GM19467 (cell line): ENCODE data around the gene PRKCD.

ENCODE experiments used
- ATAC-seq: cut with Tn5 transposase; IDR thresholded peaks from one replicate; pipeline ENCODE4 v1.9.1; 2021; ENCODE audit warnings: mild to moderate bottlenecking, moderate library complexity; ENCODE audit not compliant: unreplicated experiment

The PRKCD gene

DNA sequence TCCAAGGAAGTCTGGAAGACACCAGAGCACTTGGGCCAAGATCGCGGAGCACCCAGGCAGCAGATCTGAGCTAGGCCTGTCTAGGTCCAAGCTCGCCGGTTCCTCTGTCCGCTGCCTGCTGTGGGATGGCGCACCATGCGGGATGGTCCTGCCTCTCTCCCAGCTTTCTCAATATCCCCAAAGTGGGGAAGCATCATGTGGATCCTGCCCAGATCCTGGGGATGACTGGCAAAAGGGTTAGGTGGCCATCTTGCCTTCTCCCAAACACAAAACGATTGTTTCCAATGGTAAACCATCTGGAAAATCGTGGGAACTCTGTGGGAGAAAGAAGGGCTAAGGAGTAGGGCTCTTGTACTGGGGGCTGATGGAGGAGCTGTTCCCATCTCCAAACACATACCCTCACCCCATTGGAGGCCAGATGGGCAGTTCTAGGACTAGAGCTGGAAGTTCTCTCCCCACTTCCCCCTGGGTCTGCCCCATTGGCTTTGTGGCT is 8.9 kb downstream of the PRKCD start:
- no peak for ATAC-seq

DNA sequence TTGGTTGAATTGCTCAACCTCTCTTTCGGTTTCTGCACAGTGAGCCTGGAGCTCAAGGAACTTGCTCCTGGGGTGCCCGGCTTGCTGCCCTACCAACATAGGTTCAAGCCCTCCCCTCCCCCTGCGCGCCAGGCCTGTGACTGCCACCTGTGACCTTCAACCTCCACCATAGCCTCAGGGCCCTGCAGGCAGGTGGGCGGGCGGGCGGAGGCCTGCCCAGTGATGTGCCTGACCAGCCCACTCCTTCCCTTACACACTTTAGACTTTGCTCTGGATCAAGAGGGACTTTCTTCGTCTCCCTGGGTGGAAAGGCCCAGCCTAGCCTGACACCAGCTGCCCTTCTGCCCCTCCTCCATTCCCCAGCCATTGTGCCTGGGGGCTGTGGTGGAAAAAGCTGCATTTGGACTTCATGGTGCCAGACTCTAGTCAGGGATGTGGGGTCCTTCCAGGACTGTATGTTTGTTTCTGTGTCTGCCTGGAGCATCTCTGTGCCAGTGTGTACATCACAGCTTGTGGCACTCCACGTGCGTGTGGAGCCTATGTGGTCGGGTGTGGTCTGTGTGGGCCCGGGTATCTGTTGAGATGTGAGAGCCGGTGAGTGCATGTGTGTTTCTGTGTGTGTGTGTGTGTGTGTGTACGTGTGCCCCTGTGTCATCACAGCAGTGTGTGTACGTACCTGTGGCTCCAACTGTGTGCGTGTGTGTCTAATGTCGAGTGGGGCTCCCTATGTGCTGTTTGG is 9.5 kb downstream of the PRKCD start:
- no peak for ATAC-seq

DNA sequence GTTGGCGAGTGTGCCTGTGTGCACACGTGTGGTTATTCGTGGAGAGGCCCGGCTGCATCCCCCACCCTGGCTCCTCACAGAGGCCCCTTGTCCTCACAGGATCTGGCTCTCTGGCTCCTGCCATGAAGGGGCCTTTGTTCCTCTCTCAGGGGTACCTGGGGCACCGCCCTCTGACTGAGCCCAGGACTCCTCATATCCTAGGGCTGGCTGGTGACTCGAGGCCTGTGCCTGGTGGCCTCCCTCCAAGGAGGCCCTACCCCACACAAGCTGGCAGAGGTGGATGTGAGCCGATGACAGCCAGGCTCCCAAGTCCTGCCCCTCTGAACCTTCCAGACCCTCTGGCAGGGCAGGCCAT is 10.0 kb downstream of the PRKCD start:
- no peak for ATAC-seq

DNA sequence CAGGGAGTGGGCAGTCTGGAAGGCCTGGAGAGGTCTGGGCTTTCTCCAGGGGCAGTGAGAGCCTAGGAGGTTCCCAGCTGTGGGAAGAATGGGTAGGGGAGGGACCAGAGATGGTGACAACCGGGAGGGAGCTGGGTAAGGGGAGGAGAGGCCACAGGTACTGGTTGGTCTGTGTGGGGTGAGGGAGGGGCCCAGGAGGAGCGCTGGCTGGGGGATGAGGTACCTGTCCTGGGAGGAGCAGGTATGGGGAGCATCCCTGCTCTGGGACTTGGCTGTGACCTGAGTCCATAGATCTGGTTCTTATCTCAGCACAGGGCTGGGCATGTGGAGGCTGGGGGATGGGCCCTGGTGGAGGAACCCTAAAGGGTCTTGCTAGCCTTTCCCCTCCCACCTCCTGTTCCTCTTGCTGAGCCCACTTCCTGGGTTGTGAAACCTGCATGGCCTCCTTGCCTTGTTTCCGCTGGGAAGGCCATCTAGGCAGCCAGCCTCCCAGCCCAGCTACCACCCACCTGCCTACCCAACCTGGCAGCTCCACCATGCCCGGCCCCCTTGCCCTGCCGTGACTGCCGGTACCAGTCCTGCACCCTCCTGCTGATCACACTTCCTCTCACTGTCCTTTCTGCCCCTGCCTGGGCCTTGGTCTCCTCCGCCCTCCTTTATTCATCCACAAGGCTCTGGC is 11.0 kb downstream of the PRKCD start:
- ATAC-seq: no peak

DNA sequence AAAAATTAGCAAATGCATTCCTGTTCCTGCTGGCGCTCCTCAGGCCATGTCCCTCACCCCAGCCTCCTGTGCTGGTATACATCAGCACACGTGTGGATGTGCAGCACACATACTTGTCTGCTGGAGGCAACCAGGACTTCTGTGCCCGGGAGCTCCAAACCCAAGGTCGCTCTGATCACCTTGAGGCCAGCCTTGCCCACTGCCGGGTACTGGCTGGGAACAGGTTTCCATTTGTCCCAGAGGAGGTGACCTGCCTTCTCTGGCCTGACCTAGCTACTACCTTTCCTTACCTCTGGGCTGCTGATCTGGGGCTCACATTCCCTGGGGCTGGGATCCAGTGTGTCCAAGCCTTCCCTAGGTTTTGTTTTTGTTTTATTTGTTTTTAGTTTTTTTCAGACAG is 12.1 kb downstream of the PRKCD start:
- ATAC-seq: no peak

DNA sequence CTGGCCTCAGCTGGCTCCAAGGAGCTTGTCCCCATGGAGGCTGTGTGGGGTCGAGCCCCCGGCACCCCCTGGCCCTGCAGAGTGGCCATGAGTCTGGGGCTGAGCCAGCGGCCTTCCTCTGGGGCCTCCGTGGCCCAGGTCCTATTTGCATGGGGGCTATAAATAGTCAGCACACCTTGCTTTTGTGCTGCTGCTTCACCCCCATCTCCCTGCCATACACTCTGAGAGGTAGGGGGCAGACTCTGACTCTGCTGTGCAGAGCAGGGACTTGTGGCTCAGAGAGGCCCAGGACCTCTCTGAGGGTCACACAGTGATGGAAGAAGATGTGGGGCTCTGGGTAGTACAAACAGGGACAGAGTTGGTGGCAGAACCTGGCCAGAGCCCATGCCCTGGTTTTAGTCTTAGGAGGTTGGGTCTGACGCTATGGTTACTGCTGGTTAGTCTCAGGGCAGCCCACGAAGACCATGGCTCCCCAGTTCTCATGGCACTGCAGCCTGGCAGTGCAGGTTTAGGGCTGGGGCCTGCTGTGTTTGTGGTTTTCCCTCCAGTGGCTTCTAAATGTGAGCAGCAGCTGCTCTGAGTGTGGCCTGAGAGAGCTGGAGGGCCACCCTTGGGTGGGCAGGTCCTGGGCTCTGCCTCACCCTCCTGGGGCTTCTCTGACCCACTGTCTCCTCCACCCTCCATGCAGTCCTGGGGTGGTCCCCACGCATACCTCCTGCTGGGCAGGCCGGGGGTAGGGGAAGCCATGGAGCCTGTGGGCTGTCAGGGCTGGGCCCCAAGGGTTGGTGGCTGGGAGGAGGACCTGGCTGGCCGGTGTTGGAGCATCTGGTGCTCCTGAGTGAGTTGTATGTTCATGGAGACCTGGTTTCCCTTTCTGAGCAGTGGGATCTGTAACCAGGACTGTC is 13.6 kb downstream of the PRKCD start:
- ATAC-seq: no peak

DNA sequence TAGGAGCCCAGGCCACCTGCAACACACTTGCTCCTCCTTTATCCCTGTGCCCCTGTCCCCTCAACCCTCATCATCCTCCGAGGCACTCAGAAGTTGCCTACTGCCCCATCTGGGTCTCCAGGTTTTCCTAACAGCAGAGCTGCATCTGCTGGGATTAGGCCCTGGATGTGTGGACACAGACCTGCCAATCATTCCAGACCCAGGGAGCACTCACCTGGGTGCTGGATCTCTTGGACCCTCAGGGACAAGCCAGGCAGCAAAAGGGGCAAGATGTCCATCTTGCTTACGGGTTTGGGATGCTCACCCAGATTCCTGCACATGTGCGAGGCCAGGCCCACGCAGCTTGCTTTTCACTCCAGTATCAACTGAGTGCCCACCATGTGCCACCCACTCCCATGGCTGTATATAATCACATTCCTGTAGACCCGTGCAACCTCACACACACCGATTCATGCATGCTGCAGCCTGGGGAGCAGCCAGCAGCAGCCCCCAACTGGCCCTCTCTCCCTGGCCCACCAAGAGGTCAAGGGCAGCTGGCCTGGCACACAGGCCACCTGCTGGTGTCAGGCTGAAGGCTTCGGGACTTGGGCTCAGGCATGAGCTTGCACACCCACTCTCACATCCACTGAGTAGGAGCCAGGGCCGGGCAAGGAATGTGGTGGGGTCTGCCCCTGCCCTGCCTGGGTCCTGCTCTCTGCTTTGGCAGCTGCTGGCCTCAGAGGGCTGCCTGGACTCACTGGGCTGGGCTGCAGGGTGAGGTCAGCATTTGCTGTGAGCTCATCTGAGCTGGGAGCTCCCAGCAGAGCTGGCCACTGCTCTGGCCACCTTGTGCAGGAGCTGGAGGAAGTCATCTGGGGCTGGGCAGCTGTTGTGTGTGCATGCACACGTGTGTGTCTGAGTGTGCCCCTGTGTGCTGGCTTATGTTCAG is 14.9 kb downstream of the PRKCD start:
- no peak for ATAC-seq

DNA sequence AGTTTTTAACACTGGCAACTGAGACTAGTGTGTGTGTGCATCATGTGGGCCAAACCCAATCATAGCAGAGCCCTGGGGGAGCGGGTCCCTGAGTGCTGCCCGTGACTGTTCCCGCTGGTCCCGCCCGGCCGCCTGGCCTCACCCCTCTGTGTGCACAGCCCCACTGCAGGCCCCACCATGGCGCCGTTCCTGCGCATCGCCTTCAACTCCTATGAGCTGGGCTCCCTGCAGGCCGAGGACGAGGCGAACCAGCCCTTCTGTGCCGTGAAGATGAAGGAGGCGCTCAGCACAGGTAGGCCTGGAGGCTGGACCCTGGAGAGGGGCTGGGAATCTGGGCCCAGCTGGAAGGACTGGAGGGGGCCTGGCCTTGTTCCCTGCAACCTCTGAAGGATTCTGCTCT is 17.2 kb downstream of the PRKCD start:
- no peak for ATAC-seq

DNA sequence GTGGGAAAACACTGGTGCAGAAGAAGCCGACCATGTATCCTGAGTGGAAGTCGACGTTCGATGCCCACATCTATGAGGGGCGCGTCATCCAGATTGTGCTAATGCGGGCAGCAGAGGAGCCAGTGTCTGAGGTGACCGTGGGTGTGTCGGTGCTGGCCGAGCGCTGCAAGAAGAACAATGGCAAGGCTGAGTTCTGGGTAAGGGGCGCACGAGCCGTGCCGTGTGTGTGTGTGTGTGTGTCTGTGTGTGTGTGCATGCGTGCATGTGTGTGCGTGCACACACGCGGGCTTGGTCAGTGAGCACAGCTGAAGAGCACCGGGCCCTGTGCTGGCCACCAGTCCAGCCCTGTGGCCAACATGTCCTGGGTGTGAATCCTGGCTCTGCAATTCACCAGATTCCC is 18.6 kb downstream of the PRKCD start:
- ATAC-seq: no peak

DNA sequence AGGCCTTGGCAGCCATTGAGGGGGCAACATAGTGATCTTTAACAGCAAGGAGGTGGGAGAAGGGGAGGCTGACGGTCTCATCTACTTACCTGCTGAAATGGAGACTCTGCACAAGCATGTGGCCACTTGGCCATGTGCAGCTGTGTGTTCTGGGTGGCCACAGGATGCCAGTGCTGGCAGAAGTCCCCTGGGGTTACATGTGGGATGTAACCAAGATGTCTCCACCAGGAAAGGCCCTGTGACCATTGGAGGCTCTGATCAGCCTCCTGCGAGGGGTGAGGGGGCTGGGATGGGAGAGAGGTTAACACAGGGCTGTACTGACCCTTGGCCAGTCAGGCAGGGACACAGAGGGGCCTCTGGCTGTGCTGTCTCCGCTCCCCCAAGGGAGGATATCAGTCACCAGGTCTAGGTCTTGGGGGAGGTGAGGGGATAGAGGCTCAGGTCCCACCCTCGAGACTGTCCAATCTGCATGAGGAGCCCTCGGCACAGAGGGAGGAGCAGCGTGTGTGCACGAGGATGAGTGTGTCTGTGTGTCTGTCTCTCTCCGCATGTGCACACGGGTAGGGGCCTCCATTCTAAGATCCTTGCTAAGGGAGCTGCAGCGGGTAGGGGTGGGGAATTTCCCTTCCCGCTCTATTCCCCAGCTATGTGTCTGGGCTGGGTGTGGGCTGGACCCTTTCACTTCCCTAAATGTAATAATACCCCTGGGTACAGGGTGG is 19.5 kb downstream of the PRKCD start:
- ATAC-seq: peak; percentile 85

DNA sequence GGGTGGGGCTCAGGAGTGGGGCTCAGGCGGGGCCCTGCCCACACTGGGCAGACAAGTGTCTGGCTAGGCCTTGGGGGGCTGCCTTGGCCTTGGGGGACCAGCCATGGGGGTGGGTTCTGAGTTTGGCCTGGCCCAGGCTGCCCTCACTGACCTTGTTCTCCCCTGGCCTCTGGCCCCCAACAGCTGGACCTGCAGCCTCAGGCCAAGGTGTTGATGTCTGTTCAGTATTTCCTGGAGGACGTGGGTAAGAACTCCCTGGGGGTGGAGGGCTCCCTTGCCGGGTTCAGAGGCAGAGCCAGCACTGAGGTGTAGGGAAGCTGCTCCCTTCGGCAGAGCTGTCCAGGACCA is 20.0 kb downstream of the PRKCD start:
- ATAC-seq: peak; percentile 12

DNA sequence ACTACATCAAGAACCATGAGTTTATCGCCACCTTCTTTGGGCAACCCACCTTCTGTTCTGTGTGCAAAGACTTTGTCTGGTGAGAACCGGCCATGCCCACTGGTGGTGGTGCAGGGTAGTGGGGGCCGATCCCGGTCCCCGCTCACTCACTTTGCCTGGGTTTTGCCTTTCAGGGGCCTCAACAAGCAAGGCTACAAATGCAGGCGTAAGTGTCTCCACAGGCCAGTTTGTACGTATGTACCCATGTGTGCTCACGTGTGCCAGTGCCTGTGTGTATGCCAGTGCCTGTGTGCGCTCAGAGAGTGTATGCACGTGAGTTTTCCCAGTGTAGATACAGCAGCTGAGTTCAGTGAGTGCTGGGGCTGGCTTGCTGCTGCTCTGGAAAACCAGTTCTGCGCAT is 20.5 kb downstream of the PRKCD start:
- no peak for ATAC-seq

DNA sequence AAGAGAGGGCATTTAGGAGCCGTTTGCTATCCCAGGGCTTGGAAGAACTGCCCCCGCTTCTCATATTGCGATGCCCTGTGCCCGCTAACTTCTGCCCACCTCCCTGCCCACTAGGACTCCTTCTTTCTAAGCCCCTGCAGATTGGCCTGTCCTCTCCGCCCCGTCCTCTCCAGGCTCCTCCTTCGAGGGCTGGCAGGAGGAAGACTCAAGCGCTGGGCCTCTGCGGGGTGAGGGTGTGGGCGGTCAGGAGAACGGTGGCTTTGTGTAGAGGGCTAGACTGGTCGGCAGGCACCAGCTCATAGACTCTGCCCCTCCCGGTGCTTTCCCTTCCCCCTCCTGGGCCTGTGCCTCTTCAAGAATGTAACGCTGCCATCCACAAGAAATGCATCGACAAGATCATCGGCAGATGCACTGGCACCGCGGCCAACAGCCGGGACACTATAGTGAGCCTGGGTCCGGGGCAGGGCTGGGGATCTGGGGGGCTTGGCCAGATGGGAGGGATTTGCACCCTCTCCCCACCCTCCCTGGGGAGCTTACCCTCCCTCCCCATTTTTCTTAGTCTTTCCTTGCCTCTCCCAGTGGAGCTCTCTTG is 21.9 kb downstream of the PRKCD start:
- ATAC-seq: no peak

DNA sequence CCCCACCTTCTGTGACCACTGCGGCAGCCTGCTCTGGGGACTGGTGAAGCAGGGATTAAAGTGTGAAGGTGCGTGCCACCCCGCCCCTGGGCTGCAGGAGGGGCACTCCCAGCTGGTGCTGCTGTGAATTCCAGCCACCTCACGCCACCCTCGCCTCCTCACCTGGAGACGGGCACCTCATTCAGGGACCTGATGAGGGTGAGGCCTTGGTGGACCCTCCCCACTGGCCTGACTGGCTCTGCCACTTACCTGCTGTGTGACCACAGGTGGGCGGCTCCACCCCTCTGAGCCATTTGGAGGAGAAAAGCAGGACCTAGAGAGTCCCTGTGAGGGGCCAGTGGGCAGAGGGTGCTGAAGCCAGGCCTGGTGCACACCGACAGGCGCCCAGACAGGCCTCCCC is 22.5 kb downstream of the PRKCD start:
- no peak for ATAC-seq

DNA sequence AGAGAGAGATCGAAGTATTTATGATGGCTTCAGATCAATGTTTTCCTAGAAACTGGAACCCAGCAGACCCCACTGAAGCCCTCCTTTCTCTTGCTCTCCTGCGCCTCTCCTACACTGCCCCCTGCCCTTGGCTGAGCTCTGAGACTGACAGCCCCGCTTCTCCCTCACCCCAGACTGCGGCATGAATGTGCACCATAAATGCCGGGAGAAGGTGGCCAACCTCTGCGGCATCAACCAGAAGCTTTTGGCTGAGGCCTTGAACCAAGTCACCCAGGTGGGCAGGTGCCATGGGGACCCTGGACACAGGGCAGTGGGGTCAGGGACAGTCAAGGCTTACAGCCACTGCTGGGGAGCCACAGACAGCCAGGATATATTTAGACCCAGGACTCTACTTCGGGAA is 23.7 kb downstream of the PRKCD start:
- no peak for ATAC-seq

DNA sequence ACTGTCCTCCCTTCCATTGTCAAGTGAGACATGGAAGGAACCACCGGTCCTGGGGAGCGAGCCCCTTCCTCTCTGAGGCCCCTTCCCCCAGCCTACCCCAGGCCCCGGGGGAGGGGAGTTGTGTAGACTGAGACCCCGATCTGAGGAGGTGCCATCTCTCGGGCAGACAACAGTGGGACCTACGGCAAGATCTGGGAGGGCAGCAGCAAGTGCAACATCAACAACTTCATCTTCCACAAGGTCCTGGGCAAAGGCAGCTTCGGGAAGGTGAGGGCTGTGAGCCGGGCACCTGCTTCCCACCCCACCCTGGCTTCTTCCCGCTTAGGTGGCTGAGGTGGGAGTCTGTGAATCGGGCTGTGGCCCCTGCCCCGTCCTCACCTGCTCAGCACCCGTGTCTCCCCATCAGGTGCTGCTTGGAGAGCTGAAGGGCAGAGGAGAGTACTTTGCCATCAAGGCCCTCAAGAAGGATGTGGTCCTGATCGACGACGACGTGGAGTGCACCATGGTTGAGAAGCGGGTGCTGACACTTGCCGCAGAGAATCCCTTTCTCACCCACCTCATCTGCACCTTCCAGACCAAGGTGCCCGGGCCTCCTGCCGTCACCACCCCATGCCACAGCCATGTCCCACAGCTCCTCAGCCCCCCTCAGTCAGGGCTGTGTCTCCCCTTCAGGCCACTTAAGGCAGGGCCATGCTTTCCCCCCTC is 24.9 kb downstream of the PRKCD start:
- no peak for ATAC-seq

DNA sequence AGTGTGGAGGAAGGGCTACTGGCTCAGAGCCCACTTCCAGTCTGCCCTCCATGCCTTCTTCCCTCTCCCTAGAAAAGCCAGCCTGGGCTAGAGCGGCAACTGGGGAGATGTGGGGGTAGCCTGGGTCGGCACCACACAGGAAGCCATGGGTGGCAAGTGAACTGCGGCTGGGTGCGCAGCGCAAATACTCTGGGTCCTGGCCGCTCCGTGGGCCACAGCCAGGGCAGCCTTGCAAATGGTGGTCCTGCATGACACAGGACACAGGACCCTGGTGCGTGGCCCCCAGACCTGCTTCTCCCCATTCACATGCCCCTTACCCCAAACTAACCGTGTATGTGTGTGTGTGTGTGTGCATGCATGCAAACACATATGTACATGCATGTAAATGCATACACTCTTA is 25.7 kb downstream of the PRKCD start:
- no peak for ATAC-seq

DNA sequence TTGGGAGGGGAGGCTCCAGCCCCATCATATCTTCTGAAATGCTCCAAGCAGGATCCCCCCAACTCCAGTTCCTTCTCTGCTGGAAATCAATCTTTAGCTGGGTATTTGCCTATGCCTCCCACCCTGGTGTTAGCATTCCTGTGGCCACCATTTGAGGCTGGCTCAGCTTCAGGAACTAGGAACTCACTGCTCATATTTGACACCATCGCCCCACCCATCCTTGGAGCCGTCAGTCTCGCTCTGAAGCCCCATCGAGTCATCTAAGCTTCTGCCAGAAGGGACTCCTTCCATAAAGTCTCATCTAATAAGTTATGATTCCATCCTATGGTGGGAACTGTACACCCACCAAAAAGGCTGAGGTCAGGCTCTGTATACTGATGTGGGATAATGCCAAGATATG is 26.4 kb downstream of the PRKCD start:
- ATAC-seq: no peak

DNA sequence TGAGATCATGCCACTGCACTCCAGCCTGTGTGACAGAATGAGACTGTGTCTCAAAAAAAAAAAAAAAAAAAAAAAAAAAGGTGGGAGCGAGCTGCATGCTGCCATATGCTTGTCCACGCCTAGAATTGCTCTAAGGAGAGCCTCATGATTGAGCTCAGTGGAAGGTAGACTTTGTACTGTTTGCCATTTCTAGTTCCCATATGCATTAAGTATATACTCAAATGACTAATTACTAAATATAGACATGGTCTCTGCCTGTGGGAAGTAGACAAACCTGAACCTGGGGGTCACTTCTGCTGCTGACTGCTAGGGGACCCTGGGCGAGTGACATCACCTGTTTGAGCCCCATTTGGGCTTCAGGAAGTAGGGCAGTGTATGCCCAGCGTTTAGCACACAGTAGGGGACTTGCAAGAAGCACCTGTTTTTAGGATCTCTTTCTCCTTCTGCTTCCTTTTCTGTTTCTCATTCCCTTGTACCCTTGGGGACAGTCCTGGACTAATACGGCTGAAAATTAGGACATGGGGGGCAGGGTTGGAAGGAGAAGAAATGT is 27.2 kb downstream of the PRKCD start:
- ATAC-seq: no peak
